Peyer's patch (tissue), 4 donors: ENCODE measurements around the gene MAML3.

Experiments used
- CTCF ChIP-seq, 6 experiments: fragments of 450-650 bp in 4 of 6; fragments of 200-600 bp in 2 of 6; sonication (generic) in 1 of 6; IDR thresholded peaks; one replicate each; pipeline ENCODE4 v1.5.1; 2017 to 2019; ENCODE audit warnings: antibody characterized with exemption in 6 of 6, mild to moderate bottlenecking in 3 of 6, moderate library complexity in 1 of 6
- POLR2A ChIP-seq, 2 donors: fragments of 450-650 bp; IDR thresholded peaks; one replicate each; pipeline ENCODE4 v1.5.1; 2017; ENCODE audit warnings: antibody characterized with exemption in 2 of 2, mild to moderate bottlenecking in 2 of 2, moderate library complexity in 2 of 2

- TF ChIP-seq POLR2A (IDR thresholded peaks at IDR 0.05) = no peak
- no peak for TF ChIP-seq CTCF (IDR thresholded peaks at IDR 0.05)
Measured at GRCh38 chr4:139801895-139802294, 352.1 kb downstream of the MAML3 start.
